Effector CD4-positive, alpha-beta T cell (primary cell): ENCODE data around the gene STARD10.

Source experiments
- DNase-seq: peaks from one replicate; pipeline ENCODE4 v3.0.0-alpha.2; 2020

STARD10 gene

GRCh38 chr11:72778535-72779494, 15.0 kb downstream of the STARD10 start:
- no peak for DNase-seq

GRCh38 chr11:72777755-72778278, 16.0 kb downstream of the STARD10 start:
- no peak for DNase-seq

GRCh38 chr11:72776844-72777754, 16.7 kb downstream of the STARD10 start:
- no peak for DNase-seq

- no peak for DNase-seq
Observed at GRCh38 chr11:72776117-72776843, 17.6 kb downstream of the STARD10 start.

- DNase-seq, result no peak
Observed at GRCh38 chr11:72775288-72776110, 18.3 kb downstream of the STARD10 start.

- DNase-seq, result no peak
Observed at GRCh38 chr11:72774499-72774898, 19.3 kb downstream of the STARD10 start.

- DNase-seq, result no peak
Observed at GRCh38 chr11:72773696-72774095, 20.2 kb downstream of the STARD10 start.

- DNase-seq, result no peak
Observed at GRCh38 chr11:72773291-72773690, 20.6 kb downstream of the STARD10 start.

- DNase-seq, result no peak
Observed at GRCh38 chr11:72772059-72772458, 21.8 kb downstream of the STARD10 start.

GRCh38 chr11:72771507-72771906, 22.3 kb downstream of the STARD10 start:
- DNase-seq, result no peak

GRCh38 chr11:72770799-72771198, 23.0 kb downstream of the STARD10 start:
- DNase-seq, result no peak

GRCh38 chr11:72769680-72770079, 24.2 kb downstream of the STARD10 start:
- DNase-seq, result no peak

- DNase-seq, result no peak
Observed at GRCh38 chr11:72768581-72768980, 25.3 kb downstream of the STARD10 start.

GRCh38 chr11:72767203-72768062, 26.4 kb downstream of the STARD10 start:
- no peak for DNase-seq

GRCh38 chr11:72766152-72766902, 27.5 kb downstream of the STARD10 start:
- DNase-seq, result no peak

- DNase-seq, result no peak
Observed at GRCh38 chr11:72764503-72764902, 29.3 kb downstream of the STARD10 start.

GRCh38 chr11:72763823-72764222, 30.0 kb downstream of the STARD10 start:
- no peak for DNase-seq

GRCh38 chr11:72762641-72763304, 31.1 kb downstream of the STARD10 start:
- no peak for DNase-seq
